Brain microvascular endothelial cell (primary cell): ENCODE results near the gene GAS5.

ENCODE experiments used
- DNase-seq: peaks from one replicate; pipeline ENCODE4 v3.0.0-alpha.2; 2020
- H3K27ac ChIP-seq: fragments of 250-450 bp; sonication (Bioruptor Pico); 2 replicates; pipeline ENCODE4 v1.5.1; 2020; ENCODE audit warnings: mild to moderate bottlenecking, moderate library complexity
- H3K27me3 ChIP-seq: fragments of 250-450 bp; sonication (Bioruptor Pico); replicated peaks from 2 replicates; pipeline ENCODE4 v1.5.1; 2020; ENCODE audit warnings: mild to moderate bottlenecking
- H3K36me3 ChIP-seq: fragments of 250-450 bp; sonication (Bioruptor Pico); replicated peaks from 2 replicates; pipeline ENCODE4 v1.5.1; 2020; ENCODE audit warnings: mild to moderate bottlenecking
- H3K4me3 ChIP-seq: 2 replicates; pipeline ENCODE4 v1.5.1; 2011; ENCODE audit warnings: low read depth, mild to moderate bottlenecking, control low read depth, low read length, moderate library complexity
- in situ Hi-C: cut with HindIII; loops from 2 replicates; pipeline ENCODE4 v1.10.0; 2017; ENCODE audit warnings: low sequenced_read_pairs, low pct_ligation_motif_present
- TF ChIP-seq, protein P1 (sequence below): IDR thresholded peaks from 2 replicates; pipeline ENCODE4 v1.5.1; 2011; ENCODE audit warnings: low read depth, mild to moderate bottlenecking, moderate library complexity, low read length, control low read depth, inconsistent platforms; ENCODE audit errors: missing control alignments

Gene GAS5

DNA sequence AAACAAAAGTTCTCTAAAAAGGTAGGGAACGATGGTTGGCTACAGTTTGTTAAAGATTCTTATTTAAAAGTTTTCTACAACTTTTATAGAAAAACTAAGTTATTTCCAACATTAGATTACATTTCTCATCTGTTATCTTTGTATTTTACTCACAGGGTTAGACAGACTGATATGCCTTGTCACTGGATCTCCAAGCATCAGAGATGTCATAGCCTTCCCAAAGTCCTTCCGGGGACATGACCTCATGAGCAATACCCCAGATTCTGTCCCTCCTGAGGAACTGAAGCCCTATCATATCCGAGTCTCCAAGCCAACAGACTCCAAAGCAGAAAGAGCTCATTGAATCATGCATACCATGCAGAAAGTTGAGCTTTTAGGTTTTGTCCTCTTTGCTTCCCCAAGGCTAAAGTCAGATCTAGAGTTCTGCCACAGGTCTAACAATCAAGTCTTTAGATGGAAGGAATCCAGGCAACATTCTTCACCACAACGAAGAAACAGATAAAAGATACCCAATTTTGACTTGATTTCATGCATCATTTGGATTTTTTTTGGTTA is 10.3 kb downstream of the GAS5 start:
- Histone ChIP-seq H3K27ac (peak overlapping the region; percentile 28), H3K4me3 (no peak overlapping the region), H3K36me3 (peaks cover 22% of the 10 kb centered on the region), H3K27me3 (no peaks in the 10 kb centered on the region)
- TF ChIP-seq, protein P1, sequence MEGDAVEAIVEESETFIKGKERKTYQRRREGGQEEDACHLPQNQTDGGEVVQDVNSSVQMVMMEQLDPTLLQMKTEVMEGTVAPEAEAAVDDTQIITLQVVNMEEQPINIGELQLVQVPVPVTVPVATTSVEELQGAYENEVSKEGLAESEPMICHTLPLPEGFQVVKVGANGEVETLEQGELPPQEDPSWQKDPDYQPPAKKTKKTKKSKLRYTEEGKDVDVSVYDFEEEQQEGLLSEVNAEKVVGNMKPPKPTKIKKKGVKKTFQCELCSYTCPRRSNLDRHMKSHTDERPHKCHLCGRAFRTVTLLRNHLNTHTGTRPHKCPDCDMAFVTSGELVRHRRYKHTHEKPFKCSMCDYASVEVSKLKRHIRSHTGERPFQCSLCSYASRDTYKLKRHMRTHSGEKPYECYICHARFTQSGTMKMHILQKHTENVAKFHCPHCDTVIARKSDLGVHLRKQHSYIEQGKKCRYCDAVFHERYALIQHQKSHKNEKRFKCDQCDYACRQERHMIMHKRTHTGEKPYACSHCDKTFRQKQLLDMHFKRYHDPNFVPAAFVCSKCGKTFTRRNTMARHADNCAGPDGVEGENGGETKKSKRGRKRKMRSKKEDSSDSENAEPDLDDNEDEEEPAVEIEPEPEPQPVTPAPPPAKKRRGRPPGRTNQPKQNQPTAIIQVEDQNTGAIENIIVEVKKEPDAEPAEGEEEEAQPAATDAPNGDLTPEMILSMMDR, result no peak
- in situ Hi-C loops, result no loop called here
- DNase-seq, result peak; percentile 40

DNA sequence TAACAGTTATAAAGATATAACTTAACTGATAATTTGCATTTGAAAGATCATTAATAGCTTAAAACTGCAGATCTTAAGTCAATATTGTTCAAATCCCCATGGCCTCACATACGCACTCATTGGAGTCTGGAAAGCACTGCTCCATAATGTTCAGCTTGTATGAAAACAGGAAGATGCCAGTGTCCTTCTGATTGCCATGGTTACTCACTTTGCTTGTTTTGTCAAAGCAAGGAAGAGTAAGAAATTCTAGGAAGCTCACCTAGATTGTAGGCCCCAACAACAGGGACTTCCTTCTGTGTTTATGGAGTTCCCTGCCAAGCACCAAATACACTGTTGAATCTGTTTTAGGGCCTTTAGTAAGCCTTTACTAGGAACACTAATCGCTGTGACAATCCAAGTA is 10.9 kb downstream of the GAS5 start:
- in situ Hi-C loops, result no loop called here
- no peaks in the 10 kb centered on the region for H3K27me3 ChIP-seq
- DNase-seq, result peak; percentile 27
- TF ChIP-seq, protein P1, result no peak
- H3K27ac ChIP-seq, result peak overlapping the region; percentile 28
- no peak overlapping the region for H3K4me3 ChIP-seq
- H3K36me3 ChIP-seq, result peaks cover 20% of the 10 kb centered on the region

GRCh38 chr1:173856014-173856413 is 11.8 kb downstream of the GAS5 start:
- no peak for DNase-seq
- Histone ChIP-seq H3K4me3 (no peak overlapping the region), H3K27me3 (no peaks in the 10 kb centered on the region), H3K27ac (no peak overlapping the region), H3K36me3 (peaks cover 20% of the 10 kb centered on the region)
- TF ChIP-seq, protein P1, result no peak
- in situ Hi-C loops, result no loop called here

DNA sequence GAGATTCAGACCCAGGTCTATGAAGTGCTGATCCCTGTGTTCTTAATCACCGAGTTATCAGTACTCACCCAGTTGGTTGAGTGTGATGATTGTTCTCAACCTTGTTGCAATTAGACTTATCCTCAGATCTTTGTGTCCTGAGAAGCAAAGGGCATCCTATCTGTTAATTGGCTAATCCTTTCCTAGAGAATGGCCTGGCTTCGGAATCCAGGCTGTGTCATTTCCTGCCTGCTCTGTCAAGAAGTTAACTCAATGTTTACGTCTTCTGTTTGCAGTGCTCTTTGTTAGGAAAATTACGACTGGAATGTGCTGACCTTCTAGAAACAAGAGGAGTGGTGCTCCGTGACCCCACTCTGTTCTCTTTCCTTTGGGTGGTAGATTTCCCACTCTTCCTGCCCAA is 14.7 kb downstream of the GAS5 start:
- DNase-seq, result peak; percentile 56
- Histone ChIP-seq H3K36me3 (peaks cover 16% of the 10 kb centered on the region), H3K27ac (peak overlapping the region; percentile 60), H3K27me3 (no peaks in the 10 kb centered on the region), H3K4me3 (no peak overlapping the region)
- in situ Hi-C loops, result no loop called here
- TF ChIP-seq, protein P1, result no peak

DNA sequence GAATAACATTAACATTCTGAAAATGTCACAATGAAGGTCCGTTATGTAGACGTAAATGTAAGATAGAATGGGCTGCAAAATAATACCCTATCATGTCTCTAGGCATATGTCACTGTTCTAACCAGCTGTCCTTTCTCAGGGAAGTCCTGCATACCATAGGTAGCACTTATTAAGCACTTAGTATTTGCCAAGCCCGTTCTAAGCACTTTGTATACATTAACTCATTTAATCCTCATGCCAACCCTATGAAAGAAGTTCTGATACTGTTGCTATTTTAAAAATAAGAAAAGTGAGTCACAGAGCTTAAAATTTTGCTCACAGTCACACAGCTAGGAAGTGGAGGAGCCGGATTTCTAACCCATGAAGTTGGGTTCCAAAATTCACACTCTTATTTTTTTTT is 15.7 kb downstream of the GAS5 start:
- H3K36me3 ChIP-seq, result peaks cover 10% of the 10 kb centered on the region
- in situ Hi-C loops, result no loop called here
- TF ChIP-seq, protein P1, result no peak
- DNase-seq, result no peak
- no peak overlapping the region for H3K4me3 ChIP-seq
- no peaks in the 10 kb centered on the region for H3K27me3 ChIP-seq
- no peak overlapping the region for H3K27ac ChIP-seq

- no peak for DNase-seq
- H3K4me3 ChIP-seq, result no peak overlapping the region
- TF ChIP-seq, protein P1, result no peak
- no peak overlapping the region for H3K27ac ChIP-seq
- in situ Hi-C loops, result no loop called here
- peaks cover 20% of the 10 kb centered on the region for H3K36me3 ChIP-seq
- no peaks in the 10 kb centered on the region for H3K27me3 ChIP-seq
These were observed 35.0 kb downstream of the GAS5 start for GRCh38 chr1:173832748-173833147.
